ENCODE measurements around the gene VWDE.
"Not testable (repeated sequence)": the region's sequence is repeated elsewhere in the genome, so short reads cannot be mapped to it uniquely, and the experiment has no call there.

Gene VWDE

DNA sequence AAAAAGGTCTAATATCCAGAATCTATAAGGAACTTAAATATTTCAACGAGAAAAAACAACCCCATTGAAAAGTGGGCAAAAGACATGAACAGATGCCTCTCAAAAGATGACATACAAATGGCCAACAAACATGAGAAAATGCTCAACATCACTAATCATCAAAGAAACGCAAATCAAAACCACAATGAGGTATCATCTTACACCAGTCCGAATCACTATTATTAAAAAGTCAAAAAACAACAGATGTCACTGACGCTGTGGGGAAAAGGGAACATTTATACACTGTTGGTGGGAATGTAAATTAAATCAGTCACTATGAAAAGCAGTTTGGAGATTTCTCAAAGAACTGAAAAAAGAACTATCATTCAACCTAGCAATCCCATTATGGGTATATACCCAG is 6.0 kb downstream of the VWDE start:
- TF ChIP-seq, protein P1, sequence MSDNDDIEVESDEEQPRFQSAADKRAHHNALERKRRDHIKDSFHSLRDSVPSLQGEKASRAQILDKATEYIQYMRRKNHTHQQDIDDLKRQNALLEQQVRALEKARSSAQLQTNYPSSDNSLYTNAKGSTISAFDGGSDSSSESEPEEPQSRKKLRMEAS (IDR thresholded peaks at IDR 0.05; ENCODE audit: low read depth, low read length) = no peak
- TF ChIP-seq, protein P2, sequence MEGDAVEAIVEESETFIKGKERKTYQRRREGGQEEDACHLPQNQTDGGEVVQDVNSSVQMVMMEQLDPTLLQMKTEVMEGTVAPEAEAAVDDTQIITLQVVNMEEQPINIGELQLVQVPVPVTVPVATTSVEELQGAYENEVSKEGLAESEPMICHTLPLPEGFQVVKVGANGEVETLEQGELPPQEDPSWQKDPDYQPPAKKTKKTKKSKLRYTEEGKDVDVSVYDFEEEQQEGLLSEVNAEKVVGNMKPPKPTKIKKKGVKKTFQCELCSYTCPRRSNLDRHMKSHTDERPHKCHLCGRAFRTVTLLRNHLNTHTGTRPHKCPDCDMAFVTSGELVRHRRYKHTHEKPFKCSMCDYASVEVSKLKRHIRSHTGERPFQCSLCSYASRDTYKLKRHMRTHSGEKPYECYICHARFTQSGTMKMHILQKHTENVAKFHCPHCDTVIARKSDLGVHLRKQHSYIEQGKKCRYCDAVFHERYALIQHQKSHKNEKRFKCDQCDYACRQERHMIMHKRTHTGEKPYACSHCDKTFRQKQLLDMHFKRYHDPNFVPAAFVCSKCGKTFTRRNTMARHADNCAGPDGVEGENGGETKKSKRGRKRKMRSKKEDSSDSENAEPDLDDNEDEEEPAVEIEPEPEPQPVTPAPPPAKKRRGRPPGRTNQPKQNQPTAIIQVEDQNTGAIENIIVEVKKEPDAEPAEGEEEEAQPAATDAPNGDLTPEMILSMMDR (IDR thresholded peaks at IDR 0.05; ENCODE audit: low read depth, low read length) = no peak
- TF ChIP-seq MYC (IDR thresholded peaks at IDR 0.05; ENCODE audit: low read depth, low read length) (no peak), POLR2A (IDR thresholded peaks at IDR 0.05; ENCODE audit: extremely low read depth, insufficient read length) (no peak)
- H3K4me3 ChIP-seq (ENCODE audit: low read depth, low read length) = no peak overlapping the region
- no peak for DNase-seq (ENCODE audit: low read depth)

DNA sequence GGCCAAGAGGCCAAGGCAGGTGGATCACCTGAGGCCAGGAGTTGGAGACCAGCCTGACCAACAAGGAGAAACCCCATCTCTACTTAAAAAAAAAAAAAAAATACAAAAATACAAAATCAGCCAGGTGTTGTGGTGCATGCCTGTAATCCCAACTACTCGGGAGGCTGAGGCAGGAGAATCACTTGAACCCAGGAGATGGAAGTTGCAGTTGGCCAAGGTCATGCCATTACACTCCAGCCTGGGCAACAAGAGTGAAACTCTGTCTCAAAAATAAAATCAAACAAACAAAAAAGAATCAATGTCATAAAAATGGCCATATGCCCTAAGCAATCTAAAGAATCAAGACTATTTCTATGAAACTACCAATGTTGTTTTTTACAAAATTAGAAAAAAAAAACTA is 7.0 kb downstream of the VWDE start:
- DNase-seq (ENCODE audit: low read depth); H3K4me3 ChIP-seq (ENCODE audit: low read depth, low read length): not testable (repeated sequence)

DNA sequence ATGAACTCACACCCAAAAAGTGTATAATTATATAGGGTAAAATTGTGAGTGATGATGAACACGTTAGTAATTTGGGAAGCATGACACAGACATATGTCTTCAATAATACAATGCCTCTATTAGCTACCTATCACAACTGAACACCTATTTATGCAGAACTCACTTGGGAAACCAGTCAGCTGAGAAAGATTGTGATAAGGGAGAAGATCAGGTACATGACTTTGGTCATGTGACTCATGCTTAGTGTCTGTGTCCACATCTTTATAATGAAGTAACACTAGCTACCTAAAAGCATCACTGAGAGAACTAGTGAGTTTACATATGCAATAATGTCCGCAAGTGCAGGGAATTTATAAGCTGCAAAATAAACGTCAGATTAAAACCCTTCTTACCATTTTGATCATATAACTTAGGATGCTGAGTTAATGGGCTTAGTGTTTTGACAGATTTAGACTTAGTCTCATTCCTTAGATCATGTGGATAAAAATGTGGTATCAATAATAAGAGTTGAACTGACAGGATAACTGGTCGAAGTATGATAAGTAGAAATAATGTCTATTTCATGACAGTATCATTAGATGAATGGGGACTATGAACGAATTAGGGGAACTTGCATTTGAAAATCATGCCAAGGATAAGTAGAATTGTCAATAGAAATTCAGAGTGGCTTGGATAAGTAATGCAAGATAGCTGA is 11.6 kb downstream of the VWDE start:
- no peak for DNase-seq (ENCODE audit: low read depth)
- TF ChIP-seq, protein P2 (IDR thresholded peaks at IDR 0.05; ENCODE audit: low read depth, low read length) = no peak
- TF ChIP-seq, protein P1 (IDR thresholded peaks at IDR 0.05; ENCODE audit: low read depth, low read length) = no peak
- no peak for TF ChIP-seq MYC (IDR thresholded peaks at IDR 0.05; ENCODE audit: low read depth, low read length)
- no peak for TF ChIP-seq POLR2A (IDR thresholded peaks at IDR 0.05; ENCODE audit: extremely low read depth, insufficient read length)
- H3K4me3 ChIP-seq (ENCODE audit: low read depth, low read length) = no peak overlapping the region

DNA sequence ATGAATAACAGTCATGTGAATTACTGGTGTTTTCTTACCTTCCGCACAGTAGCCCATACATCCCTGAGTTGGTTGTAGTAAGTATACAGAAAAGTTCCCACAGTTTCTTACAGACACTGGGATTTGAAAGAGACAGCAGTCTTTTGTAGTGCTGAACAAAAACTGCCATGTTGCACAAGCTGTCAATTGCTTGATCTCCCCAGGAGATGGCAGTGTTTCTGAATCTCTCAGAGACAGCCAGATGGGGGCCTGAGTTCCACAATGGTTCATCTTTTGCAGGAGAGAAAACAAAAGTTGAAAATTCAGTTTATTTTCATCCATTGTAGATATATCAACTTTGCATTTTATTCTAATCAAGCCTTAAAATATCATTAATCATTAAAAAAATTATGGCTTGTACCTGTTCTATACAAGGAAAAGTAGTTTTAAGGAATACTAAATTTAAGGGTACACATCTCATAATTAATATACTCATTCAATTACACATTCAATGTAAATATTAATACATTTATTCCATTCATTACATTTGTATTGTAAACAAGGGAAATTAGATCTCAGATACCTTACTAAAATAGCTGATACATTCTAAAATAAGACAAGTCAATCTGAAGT is 14.5 kb downstream of the VWDE start:
- peak; percentile 70 for DNase-seq (ENCODE audit: low read depth)
- TF ChIP-seq, protein P2 (IDR thresholded peaks at IDR 0.05; ENCODE audit: low read depth, low read length) = peak; percentile 94
- TF ChIP-seq, protein P1 (IDR thresholded peaks at IDR 0.05; ENCODE audit: low read depth, low read length) = no peak
- TF ChIP-seq POLR2A (IDR thresholded peaks at IDR 0.05; ENCODE audit: extremely low read depth, insufficient read length) = no peak
- no peak overlapping the region for H3K4me3 ChIP-seq (ENCODE audit: low read depth, low read length)

DNA sequence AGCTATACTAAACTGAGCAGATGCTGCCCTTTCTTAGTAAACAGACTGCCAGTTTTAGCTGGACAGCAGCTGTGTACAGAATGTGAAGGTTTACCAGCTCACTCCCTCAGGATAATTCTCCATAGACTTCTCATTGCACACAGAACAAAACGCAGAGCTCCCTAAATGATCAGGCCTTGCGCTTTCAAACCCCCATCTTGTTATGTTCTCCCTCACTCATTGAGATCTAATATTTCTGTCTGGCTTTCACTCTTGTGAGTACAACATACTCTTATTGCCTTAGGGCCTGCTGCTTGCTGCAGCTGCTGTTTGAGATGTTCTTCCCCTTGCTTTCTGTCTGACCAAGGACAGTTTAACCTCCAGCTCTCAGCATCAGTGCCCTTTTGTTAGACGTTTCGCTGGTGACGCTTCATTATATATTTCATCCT is 17.3 kb downstream of the VWDE start:
- TF ChIP-seq MYC (IDR thresholded peaks at IDR 0.05; ENCODE audit: low read depth, low read length) (no peak), POLR2A (IDR thresholded peaks at IDR 0.05; ENCODE audit: extremely low read depth, insufficient read length) (no peak)
- TF ChIP-seq, protein P1 (IDR thresholded peaks at IDR 0.05; ENCODE audit: low read depth, low read length) = no peak
- TF ChIP-seq, protein P2 (IDR thresholded peaks at IDR 0.05; ENCODE audit: low read depth, low read length) = no peak
- H3K4me3 ChIP-seq (ENCODE audit: low read depth, low read length) = no peak overlapping the region
- no peak for DNase-seq (ENCODE audit: low read depth)

DNA sequence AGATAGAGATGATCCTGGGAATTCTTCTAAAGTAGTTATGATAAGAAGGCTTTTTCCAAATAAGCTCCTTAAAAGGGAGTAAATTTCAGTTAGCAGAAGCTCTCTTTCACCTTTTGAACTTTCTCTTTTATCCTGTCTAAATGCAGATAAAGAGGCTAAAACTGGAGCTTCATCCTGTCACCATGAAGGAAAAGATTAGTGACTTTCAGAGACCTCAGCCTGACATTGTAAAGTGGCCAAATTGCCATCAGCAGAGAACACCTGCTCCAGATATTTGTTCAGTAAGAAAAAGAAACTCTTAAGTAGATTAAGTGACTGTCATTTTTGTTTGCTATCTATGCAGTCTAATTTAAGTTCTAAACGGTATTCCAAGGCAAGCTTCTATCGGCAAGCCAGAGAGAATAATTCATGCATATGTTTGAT is 18.3 kb downstream of the VWDE start:
- TF ChIP-seq MYC (IDR thresholded peaks at IDR 0.05; ENCODE audit: low read depth, low read length) = no peak
- TF ChIP-seq POLR2A (IDR thresholded peaks at IDR 0.05; ENCODE audit: extremely low read depth, insufficient read length) = no peak
- TF ChIP-seq, protein P1 (IDR thresholded peaks at IDR 0.05; ENCODE audit: low read depth, low read length) = no peak
- TF ChIP-seq, protein P2 (IDR thresholded peaks at IDR 0.05; ENCODE audit: low read depth, low read length) = no peak
- DNase-seq (ENCODE audit: low read depth) = no peak
- no peak overlapping the region for H3K4me3 ChIP-seq (ENCODE audit: low read depth, low read length)

All from NB4 (cell line).